ENCODE measurements around the gene CREB3L1.

The CREB3L1 gene

DNA sequence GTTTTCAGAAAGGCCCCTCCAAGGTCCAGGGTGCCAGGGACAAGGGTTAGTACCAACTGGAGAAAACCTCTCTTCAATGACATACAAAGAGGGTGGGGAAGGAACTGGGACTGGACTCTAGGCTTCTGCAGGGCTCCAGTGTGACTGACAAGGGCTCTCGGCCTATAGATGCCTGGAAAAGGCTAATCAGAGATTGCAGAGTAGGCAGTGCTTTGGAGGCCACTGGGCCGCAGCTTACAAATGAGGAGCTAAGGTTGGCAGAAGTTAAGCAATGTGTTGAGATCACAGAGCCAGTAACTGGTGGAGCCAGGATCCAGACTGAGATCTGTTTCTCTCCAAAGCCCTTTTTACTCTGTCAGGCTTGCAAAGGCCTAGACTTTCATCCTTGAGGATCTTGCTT, 62.4 kb downstream of the CREB3L1 start:
- Histone ChIP-seq H3K9ac (ENCODE audit: low read length) (peak overlapping the region; percentile 29), H3K9me3 (ENCODE audit: control insufficient read depth, insufficient read depth, low read depth, low read length) (no peaks in the 10 kb centered on the region), H3K4me1 (ENCODE audit: control insufficient read depth, insufficient read depth, low read length) (peaks cover 81% of the 10 kb centered on the region), H3K36me3 (ENCODE audit: control insufficient read depth, insufficient read depth, low read length) (no peaks in the 10 kb centered on the region), H3K4me3 (ENCODE audit: low read depth, low read length) (no peak overlapping the region; the same call in 1 of the 2 replicates), H3K27ac (ENCODE audit: low read depth, low read length) (peak overlapping the region; percentile 69), H3K27me3 (ENCODE audit: control insufficient read depth, insufficient read depth, low read length) (peaks cover 10% of the 10 kb centered on the region)

DNA sequence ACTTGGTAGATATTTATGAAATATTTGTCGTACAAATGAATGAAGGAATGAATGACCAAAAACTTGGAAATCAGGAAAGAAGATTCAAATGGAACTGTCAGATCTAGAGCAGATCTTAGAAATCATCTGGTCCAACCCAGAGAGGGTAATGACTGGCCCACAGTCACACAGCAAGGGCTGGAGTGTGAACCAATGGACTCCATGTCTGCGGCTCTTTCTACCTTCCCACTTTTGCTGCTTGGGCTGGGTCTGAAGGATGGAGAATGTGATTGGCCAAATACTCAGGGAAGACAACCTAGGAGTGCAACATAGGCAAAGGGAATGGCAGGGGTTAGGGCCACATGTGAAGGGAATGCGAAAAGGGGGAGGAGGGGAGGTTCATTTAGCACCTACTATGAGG, 64.0 kb downstream of the CREB3L1 start:
- H3K9me3 ChIP-seq (ENCODE audit: control insufficient read depth, insufficient read depth, low read depth, low read length): no peaks in the 10 kb centered on the region

DNA sequence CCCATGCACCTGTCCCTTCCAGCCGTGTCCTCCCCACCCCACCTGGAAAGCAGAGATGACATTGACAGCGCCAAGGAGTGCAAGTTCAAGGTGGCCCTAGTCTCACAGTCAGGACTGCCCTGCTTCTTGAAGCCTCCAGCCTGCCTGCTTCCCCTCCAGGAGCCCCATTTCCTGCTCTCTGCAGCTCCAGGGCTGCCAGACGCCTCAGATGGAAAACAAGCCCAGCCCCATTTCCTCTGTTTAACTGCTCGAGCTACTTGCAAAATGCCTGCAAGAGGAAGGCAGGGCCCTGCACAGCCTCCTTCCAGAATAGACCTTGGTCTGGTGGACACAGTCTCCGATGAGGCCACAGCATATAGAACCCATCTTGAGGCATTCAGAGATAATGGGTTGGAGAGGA, 64.8 kb downstream of the CREB3L1 start:
- 0 out of 2 replicates have a peak overlapping the region, but pooled peaks have one; percentile 11 for H3K27ac ChIP-seq (ENCODE audit: low read depth, low read length)
- no peak overlapping the region for H3K9ac ChIP-seq (ENCODE audit: low read length)
- peaks cover 12% of the 10 kb centered on the region for H3K27me3 ChIP-seq (ENCODE audit: control insufficient read depth, insufficient read depth, low read length)
- H3K9me3 ChIP-seq (ENCODE audit: control insufficient read depth, insufficient read depth, low read depth, low read length): no peaks in the 10 kb centered on the region
- peaks cover 86% of the 10 kb centered on the region for H3K4me1 ChIP-seq (ENCODE audit: control insufficient read depth, insufficient read depth, low read length)
- H3K4me3 ChIP-seq (ENCODE audit: low read depth, low read length): no peak overlapping the region
- H3K36me3 ChIP-seq (ENCODE audit: control insufficient read depth, insufficient read depth, low read length): no peaks in the 10 kb centered on the region

More for the DNA sequence above, 64.0 kb downstream of the CREB3L1 start:
- Histone ChIP-seq H3K4me3 (ENCODE audit: low read depth, low read length) (no peak overlapping the region), H3K36me3 (ENCODE audit: control insufficient read depth, insufficient read depth, low read length) (no peaks in the 10 kb centered on the region), H3K9ac (ENCODE audit: low read length) (no peak overlapping the region), H3K27ac (ENCODE audit: low read depth, low read length) (no peak overlapping the region), H3K4me1 (ENCODE audit: control insufficient read depth, insufficient read depth, low read length) (peaks cover 86% of the 10 kb centered on the region), H3K27me3 (ENCODE audit: control insufficient read depth, insufficient read depth, low read length) (peaks cover 6% of the 10 kb centered on the region)

DNA sequence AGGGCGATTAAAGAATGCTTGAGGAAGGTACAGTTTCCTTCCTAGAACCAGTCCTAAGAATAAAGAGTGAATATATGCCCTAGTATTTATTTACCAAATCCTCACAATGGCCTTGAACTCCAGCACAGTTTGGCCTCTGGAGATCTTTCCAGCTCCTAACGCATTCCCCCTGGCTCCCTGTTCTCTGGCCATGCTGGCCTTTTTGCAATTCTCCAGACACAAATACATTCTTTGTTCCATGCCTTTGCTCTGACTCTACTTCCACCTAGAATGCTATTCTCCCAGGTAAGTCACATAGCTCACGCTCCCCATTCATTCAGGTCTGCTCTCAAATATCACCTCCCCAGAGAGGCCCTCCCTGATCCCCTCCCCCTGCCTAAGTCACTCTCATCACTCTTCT, 66.1 kb downstream of the CREB3L1 start:
- Histone ChIP-seq H3K27ac (ENCODE audit: low read depth, low read length) (no peak overlapping the region), H3K27me3 (ENCODE audit: control insufficient read depth, insufficient read depth, low read length) (peaks cover 12% of the 10 kb centered on the region), H3K4me1 (ENCODE audit: control insufficient read depth, insufficient read depth, low read length) (peaks cover 81% of the 10 kb centered on the region), H3K36me3 (ENCODE audit: control insufficient read depth, insufficient read depth, low read length) (no peaks in the 10 kb centered on the region), H3K9me3 (ENCODE audit: control insufficient read depth, insufficient read depth, low read depth, low read length) (no peaks in the 10 kb centered on the region), H3K4me3 (ENCODE audit: low read depth, low read length) (no peak overlapping the region), H3K9ac (ENCODE audit: low read length) (no peak overlapping the region)

DNA sequence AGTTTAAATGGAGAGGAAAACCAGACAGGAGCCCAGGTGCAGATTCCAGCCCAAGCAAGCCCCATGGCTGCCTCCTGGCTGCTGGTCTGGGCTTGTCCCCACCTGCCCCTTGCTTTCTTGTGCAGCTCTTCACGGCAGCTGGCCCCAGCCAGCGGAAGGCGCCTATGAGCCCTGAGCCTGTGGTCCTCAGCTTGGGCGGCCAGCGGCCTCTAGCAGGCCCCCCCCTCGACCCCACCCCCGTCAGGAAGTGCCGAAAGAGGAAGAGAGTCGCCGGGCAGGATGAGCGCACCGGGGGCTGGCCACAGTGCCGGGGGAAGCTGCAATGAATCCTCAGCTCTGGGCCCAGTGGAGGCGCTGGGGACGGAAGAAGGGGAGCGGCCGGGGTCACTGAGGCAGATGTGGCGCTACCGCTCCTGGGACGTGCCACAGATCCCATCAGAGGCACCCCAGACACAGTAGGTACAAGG, 67.7 kb downstream of the CREB3L1 start:
- Histone ChIP-seq H3K4me3 (ENCODE audit: low read depth, low read length) (peak overlapping the region; percentile 51), H3K27me3 (ENCODE audit: control insufficient read depth, insufficient read depth, low read length) (peaks cover 12% of the 10 kb centered on the region)

DNA sequence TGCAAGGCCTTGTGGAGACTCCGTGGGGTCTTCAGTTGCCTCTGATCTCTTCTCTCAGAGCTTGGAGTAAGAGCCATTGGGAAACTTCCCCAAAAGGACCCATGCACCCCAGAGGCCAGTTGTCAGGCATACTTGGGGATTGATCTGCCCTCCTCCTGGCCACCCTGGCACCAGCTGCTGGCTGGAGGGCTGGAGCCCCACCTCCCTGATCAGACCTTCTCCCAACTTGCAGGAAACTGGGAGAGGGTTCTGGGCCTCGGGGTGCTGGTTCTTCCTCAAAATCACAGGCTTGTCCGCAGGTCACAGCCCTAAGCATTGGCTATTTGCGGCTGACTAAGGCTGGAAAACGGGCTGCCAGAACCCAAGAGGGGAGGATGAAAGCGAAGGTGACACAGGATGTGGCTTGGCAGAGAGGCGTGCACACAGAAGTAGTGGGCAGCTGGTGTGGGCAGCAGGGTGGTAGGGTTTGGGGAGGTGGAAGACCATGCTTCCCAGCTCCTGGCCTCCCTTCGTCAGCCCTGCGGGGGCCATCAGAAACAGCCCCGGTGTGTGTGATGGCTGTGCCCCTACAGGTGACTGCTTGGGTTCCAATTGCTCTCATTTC, 68.5 kb downstream of the CREB3L1 start:
- Histone ChIP-seq H3K4me3 (ENCODE audit: low read depth, low read length) (peak overlapping the region; percentile 51; the same call in 1 of the 2 replicates), H3K9me3 (ENCODE audit: control insufficient read depth, insufficient read depth, low read depth, low read length) (no peaks in the 10 kb centered on the region), H3K9ac (ENCODE audit: low read length) (no peak overlapping the region)

More for the DNA sequence above, 67.7 kb downstream of the CREB3L1 start:
- no peaks in the 10 kb centered on the region for H3K36me3 ChIP-seq (ENCODE audit: control insufficient read depth, insufficient read depth, low read length)
- peak overlapping the region; percentile 44 for H3K9ac ChIP-seq (ENCODE audit: low read length)
- peak overlapping the region; percentile 61 for H3K27ac ChIP-seq (ENCODE audit: low read depth, low read length)
- no peaks in the 10 kb centered on the region for H3K9me3 ChIP-seq (ENCODE audit: control insufficient read depth, insufficient read depth, low read depth, low read length)
- peaks cover 85% of the 10 kb centered on the region for H3K4me1 ChIP-seq (ENCODE audit: control insufficient read depth, insufficient read depth, low read length)

DNA sequence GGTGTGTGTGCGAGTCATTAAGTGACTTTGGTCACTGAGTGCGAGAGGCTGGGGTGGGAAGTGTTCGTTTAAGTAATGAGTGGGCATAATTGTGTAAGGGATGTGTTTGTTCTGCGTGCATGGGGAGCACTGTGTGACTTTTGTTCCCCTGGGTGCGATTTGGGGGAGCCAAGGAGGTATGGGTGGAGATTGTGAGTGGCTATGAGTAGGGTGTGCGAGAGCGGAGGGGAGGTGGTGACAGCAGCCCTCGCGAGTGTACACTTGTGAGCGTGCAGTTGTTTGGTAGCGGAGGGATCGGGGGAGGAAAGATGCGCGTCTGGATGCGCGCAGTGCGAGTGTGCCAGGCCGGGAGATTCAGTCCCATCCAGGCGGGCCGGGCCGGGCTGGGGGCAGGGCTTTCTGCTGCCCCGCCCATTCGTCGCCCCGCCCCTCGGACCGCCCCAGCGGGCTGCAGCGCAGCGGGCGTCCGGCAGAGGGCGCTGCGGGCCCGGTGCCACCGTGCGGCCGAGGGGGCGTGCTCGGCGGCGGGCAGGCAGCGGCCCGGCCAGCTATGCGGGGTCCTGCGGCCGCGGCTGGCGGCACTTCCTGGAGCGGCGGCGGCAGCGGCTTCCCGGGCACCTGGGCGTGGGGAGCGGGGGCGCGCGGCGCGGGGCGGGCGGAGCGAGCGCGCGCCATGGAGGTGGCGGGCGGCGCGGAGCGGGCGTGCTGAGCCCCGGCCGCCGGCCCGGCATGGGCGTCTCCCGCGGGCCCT, 69.6 kb downstream of the CREB3L1 start, which contains the start of gene DGKZ:
TSS of gene DGKZ (plus strand) at position 578 of the 751 bp plus-strand sequence. CDS start 197 bp downstream, outside the sequence.
- peak within 1 kb of the TSS; percentile 76 for H3K9ac ChIP-seq (ENCODE audit: low read length)
- H3K4me3 ChIP-seq (ENCODE audit: low read depth, low read length): peak within 1 kb of the TSS; percentile 93
- no peaks in the 10 kb centered on the region for H3K9me3 ChIP-seq (ENCODE audit: control insufficient read depth, insufficient read depth, low read depth, low read length)
- H3K36me3 ChIP-seq (ENCODE audit: control insufficient read depth, insufficient read depth, low read length): no peaks in the 10 kb centered on the region
- peaks cover 80% of the 10 kb centered on the region for H3K4me1 ChIP-seq (ENCODE audit: control insufficient read depth, insufficient read depth, low read length)
- H3K27me3 ChIP-seq (ENCODE audit: control insufficient read depth, insufficient read depth, low read length): peaks cover 12% of the 10 kb centered on the region
- H3K27ac ChIP-seq (ENCODE audit: low read depth, low read length): no peak within 1 kb of the TSS

More for the DNA sequence above, 68.5 kb downstream of the CREB3L1 start:
- no peak overlapping the region for H3K27ac ChIP-seq (ENCODE audit: low read depth, low read length)
- peaks cover 80% of the 10 kb centered on the region for H3K4me1 ChIP-seq (ENCODE audit: control insufficient read depth, insufficient read depth, low read length)
- peaks cover 12% of the 10 kb centered on the region for H3K27me3 ChIP-seq (ENCODE audit: control insufficient read depth, insufficient read depth, low read length)
- no peaks in the 10 kb centered on the region for H3K36me3 ChIP-seq (ENCODE audit: control insufficient read depth, insufficient read depth, low read length)

DNA sequence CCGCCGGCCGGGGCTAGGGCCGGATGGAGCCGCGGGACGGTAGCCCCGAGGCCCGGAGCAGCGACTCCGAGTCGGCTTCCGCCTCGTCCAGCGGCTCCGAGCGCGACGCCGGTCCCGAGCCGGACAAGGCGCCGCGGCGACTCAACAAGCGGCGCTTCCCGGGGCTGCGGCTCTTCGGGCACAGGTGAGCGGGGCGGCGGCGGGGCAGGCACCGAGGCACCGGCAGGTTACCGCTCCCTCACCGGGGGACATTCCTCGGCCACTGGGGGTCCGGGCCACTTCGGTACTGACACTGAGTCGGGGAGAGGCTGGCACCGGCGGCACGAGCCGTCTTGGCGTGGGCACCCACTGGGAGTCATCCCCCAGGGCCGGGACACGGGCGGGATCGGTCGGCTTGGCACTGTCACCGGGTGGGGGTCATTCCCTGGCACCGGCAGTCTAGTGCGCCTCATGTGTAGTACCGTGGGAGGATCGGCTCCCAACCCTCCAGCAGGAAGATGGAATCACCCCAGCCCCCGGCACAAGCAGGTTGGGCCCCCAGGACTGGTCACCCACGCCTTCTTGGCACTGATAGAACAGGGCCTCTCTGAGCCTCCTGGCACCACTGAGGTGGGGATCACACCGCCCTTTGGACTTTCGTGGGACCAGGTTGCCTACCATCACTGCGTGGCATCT, 70.3 kb downstream of the CREB3L1 start:
- peaks cover 79% of the 10 kb centered on the region for H3K4me1 ChIP-seq (ENCODE audit: control insufficient read depth, insufficient read depth, low read length)
- H3K27ac ChIP-seq (ENCODE audit: low read depth, low read length): no peak overlapping the region
- H3K27me3 ChIP-seq (ENCODE audit: control insufficient read depth, insufficient read depth, low read length): peaks cover 12% of the 10 kb centered on the region
- no peaks in the 10 kb centered on the region for H3K36me3 ChIP-seq (ENCODE audit: control insufficient read depth, insufficient read depth, low read length)
- H3K9me3 ChIP-seq (ENCODE audit: control insufficient read depth, insufficient read depth, low read depth, low read length): no peaks in the 10 kb centered on the region
- H3K4me3 ChIP-seq (ENCODE audit: low read depth, low read length): peak overlapping the region; percentile 93
- H3K9ac ChIP-seq (ENCODE audit: low read length): peak overlapping the region; percentile 76

DNA sequence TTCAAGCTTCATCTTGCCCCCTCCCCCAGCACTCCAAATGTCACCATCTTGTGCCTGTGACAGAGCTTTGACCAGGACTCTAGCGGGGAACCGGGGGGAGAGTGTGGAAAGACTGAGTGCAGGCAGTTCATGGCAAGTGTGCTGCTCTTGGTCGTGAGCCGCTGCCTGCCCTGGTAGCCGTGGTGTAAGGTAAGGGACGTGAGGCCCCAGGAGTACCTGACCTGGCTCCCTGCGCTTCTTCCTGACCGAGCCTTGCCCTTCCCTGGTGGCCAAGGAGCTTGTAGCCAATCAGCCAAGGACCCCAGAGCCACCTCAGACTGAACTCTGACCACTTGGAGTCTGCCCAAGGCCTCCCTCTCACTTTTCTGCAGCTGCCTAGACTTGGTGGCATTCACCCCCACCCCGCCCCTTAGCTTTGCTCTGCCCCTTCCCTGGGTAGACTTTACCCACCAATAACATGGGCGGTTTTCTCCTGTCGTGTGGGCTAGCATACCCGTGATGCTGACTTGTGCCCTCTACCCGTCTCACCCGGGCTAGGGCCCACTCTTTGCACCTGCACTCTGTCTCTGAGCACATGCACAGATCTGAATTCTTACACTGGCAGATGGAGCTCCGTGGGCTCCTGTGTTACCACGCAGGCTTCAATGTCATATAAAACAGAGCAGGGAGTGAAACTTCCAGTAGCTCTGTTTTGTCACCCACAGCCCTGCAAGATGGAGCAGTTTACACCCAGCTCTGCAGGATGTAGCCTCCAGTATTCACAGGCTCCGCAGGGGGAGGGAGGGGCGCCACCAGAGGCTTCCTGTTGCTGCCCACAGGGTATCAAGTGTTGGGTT, 71.3 kb downstream of the CREB3L1 start:
- no peaks in the 10 kb centered on the region for H3K9me3 ChIP-seq (ENCODE audit: control insufficient read depth, insufficient read depth, low read depth, low read length)
- H3K27ac ChIP-seq (ENCODE audit: low read depth, low read length): no peak overlapping the region
- no peaks in the 10 kb centered on the region for H3K36me3 ChIP-seq (ENCODE audit: control insufficient read depth, insufficient read depth, low read length)
- peak overlapping the region; percentile 93 for H3K4me3 ChIP-seq (ENCODE audit: low read depth, low read length)
- peaks cover 12% of the 10 kb centered on the region for H3K27me3 ChIP-seq (ENCODE audit: control insufficient read depth, insufficient read depth, low read length)
- H3K9ac ChIP-seq (ENCODE audit: low read length): peak overlapping the region; percentile 76
- H3K4me1 ChIP-seq (ENCODE audit: control insufficient read depth, insufficient read depth, low read length): peaks cover 79% of the 10 kb centered on the region

DNA sequence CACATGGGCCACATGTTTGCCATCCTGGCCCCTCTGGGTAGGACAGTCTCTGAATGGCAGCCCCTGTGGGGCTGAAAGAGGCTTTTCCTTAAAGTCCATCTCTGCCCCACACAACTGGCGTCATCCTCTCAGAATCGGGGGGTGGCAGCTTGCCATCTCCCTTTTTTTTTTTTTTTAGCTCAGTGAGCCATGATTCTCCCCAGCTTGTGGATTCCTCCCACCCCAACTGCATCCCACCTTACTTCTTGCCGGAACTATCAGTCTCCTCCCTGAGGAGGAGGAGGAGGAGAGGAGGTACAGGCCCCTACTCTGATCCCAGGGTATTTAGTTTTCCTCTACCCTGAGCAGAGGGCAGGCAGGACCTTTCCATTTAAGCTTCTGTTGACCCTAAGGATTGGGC, 73.2 kb downstream of the CREB3L1 start:
- H3K4me1 ChIP-seq (ENCODE audit: control insufficient read depth, insufficient read depth, low read length): peaks cover 66% of the 10 kb centered on the region

More for the DNA sequence above, 73.2 kb downstream of the CREB3L1 start:
- no peak overlapping the region for H3K4me3 ChIP-seq (ENCODE audit: low read depth, low read length)
- no peaks in the 10 kb centered on the region for H3K36me3 ChIP-seq (ENCODE audit: control insufficient read depth, insufficient read depth, low read length)
- no peaks in the 10 kb centered on the region for H3K9me3 ChIP-seq (ENCODE audit: control insufficient read depth, insufficient read depth, low read depth, low read length)
- no peak overlapping the region for H3K9ac ChIP-seq (ENCODE audit: low read length)
- H3K27me3 ChIP-seq (ENCODE audit: control insufficient read depth, insufficient read depth, low read length): peaks cover 12% of the 10 kb centered on the region
- H3K27ac ChIP-seq (ENCODE audit: low read depth, low read length): no peak overlapping the region

All from HUES6 (cell line).